Measurements from ENCODE around the gene PLCG1.

DNA sequence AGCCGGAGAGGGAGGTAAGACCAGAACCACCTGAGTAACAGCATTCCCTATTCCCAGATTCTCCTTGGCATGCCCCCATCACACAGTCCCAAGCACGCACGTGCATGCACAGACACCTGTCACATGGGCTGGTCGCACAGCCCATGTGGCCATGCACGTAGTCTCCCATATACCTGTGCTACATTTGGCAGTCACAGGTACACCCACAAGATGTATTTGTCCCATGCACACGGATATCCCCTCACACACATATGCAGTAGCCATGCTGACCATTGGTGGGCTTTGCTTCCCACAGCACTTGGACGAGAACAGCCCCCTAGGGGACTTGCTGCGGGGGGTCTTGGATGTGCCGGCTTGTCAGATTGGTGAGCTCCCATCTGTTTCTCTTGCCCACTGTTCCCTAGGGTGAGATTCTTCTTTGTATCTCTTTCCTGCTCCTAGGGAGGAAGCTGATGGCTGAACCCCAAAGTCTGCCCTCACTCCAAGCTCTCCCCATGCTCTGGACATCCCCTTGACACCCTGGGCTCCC lies 31.9 kb downstream of the PLCG1 start:
- TF ChIP-seq CTCF (IDR thresholded peaks at IDR 0.05; ENCODE audit: control extremely low read depth in 1 of 3, insufficient read depth in 1 of 3, low read depth in 1 of 3, low read length in 3 of 3) (no peak), CEBPB (IDR thresholded peaks at IDR 0.05; ENCODE audit: low read depth, low read length) (no peak), MAFK (IDR thresholded peaks at IDR 0.05; ENCODE audit: low read depth, low read length) (no peak), POLR2AphosphoS5 (IDR thresholded peaks at IDR 0.05; ENCODE audit: low read depth, low read length) (no peak; the same call in 1 of the 2 replicates), PHF8 (conservative IDR thresholded peaks at IDR 0.05; ENCODE audit: low read depth, low read length) (no peak), JUN (IDR thresholded peaks at IDR 0.05; ENCODE audit: low read depth, low read length) (no peak)
